Measurements from ENCODE around the gene SNTB2. TPM values are rescaled to one million over a fixed set of nuclear protein-coding genes. Genes with fewer than 3 reads are reported as not detected.

SNTB2 gene
- total and polyA plus RNA-seq, 10 of the 15 experiments (the other 5 are each of a cell fraction or from before 2014, with no cell fraction given) = 1.2 to 15.7 (median 5.0) TPM

DNA sequence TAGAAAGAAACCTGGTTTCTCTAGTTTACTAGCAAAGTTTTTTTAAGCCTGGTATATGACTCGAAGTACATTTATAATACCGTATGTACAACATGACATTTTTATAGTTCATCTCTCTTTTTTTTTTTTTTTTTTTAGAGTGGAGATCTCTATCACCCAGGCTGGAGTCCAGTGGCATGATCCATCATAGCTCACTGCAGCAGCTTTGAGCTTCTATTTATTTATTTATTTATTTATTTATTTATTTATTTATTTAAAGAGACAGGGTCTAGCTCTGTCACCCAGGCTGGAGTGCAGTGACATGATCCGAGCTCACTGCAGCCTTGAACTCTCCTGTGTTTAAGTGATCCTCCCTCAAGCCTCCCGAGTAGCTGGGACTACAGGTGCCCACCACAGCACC lies 98.3 kb downstream of the SNTB2 start:
- H3K9me3 ChIP-seq (replicated peaks; ENCODE audit: control insufficient read depth, insufficient read depth, low read length) = no peaks in the 10 kb centered on the region
- no peaks in the 10 kb centered on the region for H3K4me1 ChIP-seq (ENCODE audit: control insufficient read depth, insufficient read depth, low read length)
- ChIA-PET CTCF (interaction anchor here (0.7 to 8.6 kb wide), 14 partner anchors 9 to 756 kb away, joined by 3 to 193 read pairs (median 5); no protein-coding TSS in a partner anchor), POLR2A (interaction anchor here (0.6 to 0.7 kb wide), 2 partner anchors 161 to 1402 kb away, joined by 3 to 4 read pairs; no protein-coding TSS in a partner anchor), RAD21 (ENCODE audit: unreplicated experiment) (interaction anchor here (1.2 to 6.7 kb wide), 6 partner anchors 44 to 173 kb away, joined by 3 to 69 read pairs (median 4); partner anchors contain the start of gene SNTB2), SMC1A (ENCODE audit: uncharacterized antibody, unreplicated experiment) (interaction anchor here (0.6 to 8.2 kb wide), 19 partner anchors 8 to 426 kb away, joined by 3 to 117 read pairs (median 4); partner anchors contain the start of gene SNTB2)
- H3K36me3 ChIP-seq (ENCODE audit: control insufficient read depth in 2 of 2, insufficient read depth in 2 of 2, low read length in 1 of 2) = no peaks in the 10 kb centered on the region; a peak in 1 of 4 replicates
- DNase-seq (ENCODE audit: low read depth, low spot score) = no peak
- H2AFZ ChIP-seq (ENCODE audit: control insufficient read depth, low read depth, low read length) = no peak overlapping the region
- H3K27me3 ChIP-seq (replicated peaks in 1 of 2; ENCODE audit: control insufficient read depth in 2 of 2, insufficient read depth in 2 of 2, low read length in 1 of 2) = no peaks in the 10 kb centered on the region
- no peak overlapping the region for H3K9ac ChIP-seq (ENCODE audit: control insufficient read depth, insufficient read depth, low read length)
- H3K4me3 ChIP-seq = no peak overlapping the region
- H3K4me2 ChIP-seq (ENCODE audit: control insufficient read depth, insufficient read depth) = no peak overlapping the region
- no peaks in the 10 kb centered on the region for H3K79me2 ChIP-seq (ENCODE audit: control insufficient read depth, insufficient read depth, low read length)
- TF ChIP-seq EED (IDR thresholded peaks at IDR 0.05; ENCODE audit: low read depth) (no peak), SIN3A (IDR thresholded peaks at IDR 0.05; ENCODE audit: low read depth, low read length) (no peak), BCL11A (IDR thresholded peaks at IDR 0.05; ENCODE audit: low read depth, low read length) (no peak), ZNF274 (IDR thresholded peaks at IDR 0.05; ENCODE audit: insufficient read depth, insufficient read length) (no peak), YBX1 (IDR thresholded peaks at IDR 0.05) (no peak), PBX3 (IDR thresholded peaks at IDR 0.05; ENCODE audit: insufficient replicate concordance, low read depth, low read length) (no peak), CEBPB (IDR thresholded peaks at IDR 0.05; ENCODE audit: borderline replicate concordance in 1 of 2, low read depth in 2 of 2, low read length in 2 of 2) (no peak), POLR2AphosphoS5 (IDR thresholded peaks at IDR 0.05; ENCODE audit: low read length) (no peak), EGR1 (IDR thresholded peaks at IDR 0.05; ENCODE audit: borderline replicate concordance in 1 of 2, low read depth in 2 of 2, low read length in 2 of 2) (no peak), SREBF2 (IDR thresholded peaks at IDR 0.05; ENCODE audit: low read length) (no peak), SIX5 (IDR thresholded peaks at IDR 0.05; ENCODE audit: low read depth, low read length, severe bottlenecking) (no peak), CBX3 (IDR thresholded peaks at IDR 0.05; ENCODE audit: borderline replicate concordance, low read depth) (no peak), IKZF2 (IDR thresholded peaks at IDR 0.05) (no peak), JUND (IDR thresholded peaks at IDR 0.05; ENCODE audit: low read depth, low read length) (no peak), TCF7 (IDR thresholded peaks at IDR 0.05; ENCODE audit: borderline replicate concordance) (no peak)
- TF ChIP-seq, protein P1, sequence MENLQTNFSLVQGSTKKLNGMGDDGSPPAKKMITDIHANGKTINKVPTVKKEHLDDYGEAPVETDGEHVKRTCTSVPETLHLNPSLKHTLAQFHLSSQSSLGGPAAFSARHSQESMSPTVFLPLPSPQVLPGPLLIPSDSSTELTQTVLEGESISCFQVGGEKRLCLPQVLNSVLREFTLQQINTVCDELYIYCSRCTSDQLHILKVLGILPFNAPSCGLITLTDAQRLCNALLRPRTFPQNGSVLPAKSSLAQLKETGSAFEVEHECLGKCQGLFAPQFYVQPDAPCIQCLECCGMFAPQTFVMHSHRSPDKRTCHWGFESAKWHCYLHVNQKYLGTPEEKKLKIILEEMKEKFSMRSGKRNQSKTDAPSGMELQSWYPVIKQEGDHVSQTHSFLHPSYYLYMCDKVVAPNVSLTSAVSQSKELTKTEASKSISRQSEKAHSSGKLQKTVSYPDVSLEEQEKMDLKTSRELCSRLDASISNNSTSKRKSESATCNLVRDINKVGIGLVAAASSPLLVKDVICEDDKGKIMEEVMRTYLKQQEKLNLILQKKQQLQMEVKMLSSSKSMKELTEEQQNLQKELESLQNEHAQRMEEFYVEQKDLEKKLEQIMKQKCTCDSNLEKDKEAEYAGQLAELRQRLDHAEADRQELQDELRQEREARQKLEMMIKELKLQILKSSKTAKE (IDR thresholded peaks at IDR 0.05; ENCODE audit: low read depth, poor library complexity, severe bottlenecking) = no peak
- TF ChIP-seq, protein P2, sequence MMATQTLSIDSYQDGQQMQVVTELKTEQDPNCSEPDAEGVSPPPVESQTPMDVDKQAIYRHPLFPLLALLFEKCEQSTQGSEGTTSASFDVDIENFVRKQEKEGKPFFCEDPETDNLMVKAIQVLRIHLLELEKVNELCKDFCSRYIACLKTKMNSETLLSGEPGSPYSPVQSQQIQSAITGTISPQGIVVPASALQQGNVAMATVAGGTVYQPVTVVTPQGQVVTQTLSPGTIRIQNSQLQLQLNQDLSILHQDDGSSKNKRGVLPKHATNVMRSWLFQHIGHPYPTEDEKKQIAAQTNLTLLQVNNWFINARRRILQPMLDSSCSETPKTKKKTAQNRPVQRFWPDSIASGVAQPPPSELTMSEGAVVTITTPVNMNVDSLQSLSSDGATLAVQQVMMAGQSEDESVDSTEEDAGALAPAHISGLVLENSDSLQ (IDR thresholded peaks at IDR 0.05) = no peak
- ATAC-seq = no peak
- H3K27ac ChIP-seq (ENCODE audit: control insufficient read depth, insufficient read depth) = no peak overlapping the region
- FAIRE-seq = no peak
- in situ Hi-C loops (cut with MboI) = loop anchor here (5.0 to 10.0 kb wide), 2 partner anchors 133 to 760 kb away; no protein-coding TSS in a partner anchor
- no TSS peak for BruUV-seq (replicated peaks)
- 82% methylated on average over 4 of the region's 4 CpGs for WGBS (ENCODE audit: insufficient coverage, insufficient replicate concordance, low lambda C conversion rate, missing lambda C conversion rate)
- no peaks in the 10 kb centered on the region for H4K20me1 ChIP-seq (ENCODE audit: control insufficient read depth, insufficient read depth)
- intact Hi-C loops (cut with micrococcal nuclease; ENCODE audit: unreplicated experiment) = loop anchor here (5.0 to 10.0 kb wide), 2 partner anchors 380 to 758 kb away; no protein-coding TSS in a partner anchor
